Endothelial cell of umbilical vein (primary cell): Measurements from ENCODE around the gene PPTC7. TPM values are rescaled to one million over a fixed set of nuclear protein-coding genes. Genes with fewer than 3 reads are reported as not detected.

Experiments
- BruUV-seq: library from RNA; stranded (reverse); fragments of 400-500 nt; replicated peaks from 2 replicates; lab custom pipeline; 2021; lab: Mats Ljungman, UMichigan
- CTCF ChIA-PET: fragments of 300-600, 350-600 bp; sonication (Branson Sonifier 250); formaldehyde crosslinking; loops from one replicate; lab custom pipeline; 2021; ENCODE audit warnings: antibody characterized with exemption, inconsistent platforms; lab: Charles Lee
- POLR2A ChIA-PET: fragments of 300-600, 350-600 bp; sonication (Branson Sonifier 250); formaldehyde crosslinking; loops from one replicate; lab custom pipeline; 2021; ENCODE audit warnings: antibody characterized with exemption, inconsistent platforms; lab: Charles Lee
- DNase-seq: peaks from one replicate; pipeline ENCODE4 v3.0.0-alpha.2; 2011; ENCODE audit warnings: low read depth, low spot score
- FAIRE-seq: peaks from 2 replicates; lab custom pipeline; 2011; peaks lifted over from hg19 to GRCh38; lab: Jason Lieb, UNC
- H2AFZ ChIP-seq: 2 replicates; pipeline ENCODE4 v1.6.0; 2012; ENCODE audit warnings: low read depth, low read length, control low read depth, inconsistent platforms
- H3K27ac ChIP-seq: 2 replicates; pipeline ENCODE4 v1.5.1; 2011; ENCODE audit warnings: low read depth, mild to moderate bottlenecking, control low read depth, low read length, moderate library complexity; ENCODE audit not compliant: insufficient read depth
- H3K27me3 ChIP-seq, 2 experiments: 2 replicates each; pipeline versions ENCODE4 v1.6.0 to v1.6.1; 2011; ENCODE audit warnings: low read length in 2 of 2, mixed read lengths in 1 of 2; ENCODE audit not compliant: control insufficient read depth in 2 of 2, insufficient read depth in 2 of 2
- H3K36me3 ChIP-seq, 2 experiments: 2 replicates in 1 of 2; 3 replicates in 1 of 2; pipeline ENCODE4 v1.5.1; 2011; ENCODE audit warnings: low read length in 2 of 2, mild to moderate bottlenecking in 1 of 2, moderate library complexity in 1 of 2; ENCODE audit not compliant: control insufficient read depth in 2 of 2, insufficient read depth in 2 of 2; ENCODE audit errors: extremely low read depth in 1 of 2
- H3K4me1 ChIP-seq: 3 replicates; pipeline ENCODE4 v1.5.1; 2011; ENCODE audit warnings: mild to moderate bottlenecking, low read length; ENCODE audit not compliant: control insufficient read depth, insufficient read depth; ENCODE audit errors: extremely low read depth
- H3K4me2 ChIP-seq: 2 replicates; pipeline ENCODE4 v1.6.1; 2011; ENCODE audit warnings: low read length, control low read depth, mixed read lengths; ENCODE audit not compliant: insufficient read depth
- H3K4me3 ChIP-seq, 3 experiments: fragments of 200-600 bp in 1 of 3; sonication (generic), shearing (Covaris generic) in 1 of 3; replicated peaks in 1 of 3; 2 replicates each; pipeline ENCODE4 v1.5.1; 2011 to 2016; ENCODE audit warnings: control low read depth in 3 of 3, low read length in 3 of 3, mild to moderate bottlenecking in 2 of 3, inconsistent platforms in 1 of 3, low read depth in 1 of 3, moderate library complexity in 1 of 3; ENCODE audit not compliant: insufficient read depth in 1 of 3
- H3K79me2 ChIP-seq: 2 replicates; pipeline ENCODE4 v1.6.0; 2012; ENCODE audit warnings: low read length, inconsistent platforms; ENCODE audit not compliant: control insufficient read depth, insufficient read depth
- H3K9ac ChIP-seq: replicated peaks from 2 replicates; pipeline ENCODE3; 2011; ENCODE audit warnings: low read length, control low read depth; ENCODE audit not compliant: insufficient read depth; ENCODE audit errors: extremely low read depth
- H3K9me1 ChIP-seq: replicated peaks from 3 replicates; pipeline ENCODE4 v1.6.0; 2011; ENCODE audit warnings: mild to moderate bottlenecking, low read length; ENCODE audit not compliant: control insufficient read depth, insufficient read depth; ENCODE audit errors: extremely low read depth
- H3K9me3 ChIP-seq: replicated peaks from 2 replicates; pipeline ENCODE4 v1.5.1; 2012; ENCODE audit warnings: low read length, inconsistent platforms; ENCODE audit not compliant: control insufficient read depth, insufficient read depth
- H4K20me1 ChIP-seq: replicated peaks from 2 replicates; pipeline ENCODE3; 2011; ENCODE audit warnings: mild to moderate bottlenecking, low read length; ENCODE audit not compliant: control insufficient read depth, insufficient read depth; ENCODE audit errors: extremely low read depth
- CTCF ChIP-seq, 2 donors: IDR thresholded peaks; 1 replicate in 1 of 2; 2 replicates in 1 of 2; pipeline ENCODE4 v1.5.1; 2011; ENCODE audit warnings: low read length in 2 of 2, mild to moderate bottlenecking in 2 of 2, moderate library complexity in 2 of 2, control low read depth in 1 of 2, inconsistent platforms in 1 of 2, low read depth in 1 of 2; ENCODE audit not compliant: insufficient read depth in 1 of 2; ENCODE audit errors: extremely low read depth in 1 of 2
- EZH2 ChIP-seq: IDR thresholded peaks from 2 replicates; pipeline ENCODE4 v1.6.1; 2012; ENCODE audit warnings: borderline replicate concordance, low read depth, mild to moderate bottlenecking, moderate library complexity, low read length, inconsistent platforms; ENCODE audit not compliant: severe bottlenecking
- FOS ChIP-seq: IDR thresholded peaks from 2 replicates; pipeline ENCODE4 v1.6.1; 2011; ENCODE audit warnings: mild to moderate bottlenecking, low read length, moderate library complexity, borderline replicate concordance; ENCODE audit not compliant: insufficient read depth
- GATA2 ChIP-seq: IDR thresholded peaks from 2 replicates; pipeline ENCODE4 v1.7.0; 2011; ENCODE audit warnings: low read depth, mild to moderate bottlenecking, moderate library complexity, mixed read lengths, low read length; ENCODE audit not compliant: insufficient read length, insufficient read depth
- JUN ChIP-seq: IDR thresholded peaks from 2 replicates; pipeline ENCODE4 v1.6.1; 2011; ENCODE audit warnings: borderline replicate concordance, low read depth; ENCODE audit not compliant: insufficient read length, insufficient read depth
- MAX ChIP-seq: IDR thresholded peaks from 2 replicates; pipeline ENCODE4 v1.6.1; 2011; ENCODE audit not compliant: insufficient read depth, insufficient read length
- MYC ChIP-seq: IDR thresholded peaks from one replicate; pipeline ENCODE4 v1.6.1; 2011; ENCODE audit warnings: mild to moderate bottlenecking, low read depth, low read length
- POLR2A ChIP-seq: IDR thresholded peaks from 2 replicates; pipeline ENCODE4 v1.6.1; 2012; ENCODE audit warnings: low read depth, mild to moderate bottlenecking, control low read depth, low read length
- POLR2AphosphoS5 ChIP-seq: IDR thresholded peaks from 2 replicates; pipeline ENCODE4 v1.6.1; 2012; ENCODE audit warnings: low read depth, mild to moderate bottlenecking, control low read depth, low read length, moderate library complexity; ENCODE audit not compliant: insufficient read depth
- dilution Hi-C: fragments of 300-500 bp; cut with MboI; formaldehyde crosslinking; loops from one replicate; pipeline ENCODE4 v1.15.0; 2019; ENCODE audit warnings: low sequenced_read_pairs; ENCODE audit not compliant: extremely low pct_ligation_motif_present
- intact Hi-C: fragments of 100-400 bp; cut with micrococcal nuclease; formaldehyde crosslinking; loops from one replicate; pipeline ENCODE4 v1.10.0; 2022
- polyA plus RNA-seq, 4 experiments: library from polyadenylated mRNA; depleted of rRNA in 3 of 4; stranded (reverse) in 3 of 4; unstranded in 1 of 4; fragments of >200 nt; gene quantifications; 2 replicates each; pipeline versions ENCODE4 v1.2.1 to v1.2.3, GENCODE V29; 2011 to 2012; ENCODE audit warnings: missing spikeins in 1 of 4
- total RNA-seq: library from RNA; stranded (reverse); gene quantifications from 2 replicates; pipeline ENCODE4 v1.2.3, GENCODE V29; 2021

The PPTC7 gene
- total and polyA plus RNA-seq, 2 donors (not counting 3 experiments of a cell fraction or from before 2014, with no cell fraction given), result 8.4 to 15.2 TPM

GRCh38 chr12:110540048-110540447, 43.1 kb downstream of the PPTC7 start:
- Histone ChIP-seq H3K36me3 (peaks cover 7 to 9% of the 10 kb centered on the region in 2 experiments), H3K4me1 (peaks cover 36% of the 10 kb centered on the region), H3K4me3 (no peak overlapping the region), H3K27me3 (no peaks in the 10 kb centered on the region), H3K9ac (no peak overlapping the region), H3K9me1 (no peaks in the 10 kb centered on the region), H3K79me2 (peaks cover 20% of the 10 kb centered on the region), H3K9me3 (no peaks in the 10 kb centered on the region), H3K27ac (no peak overlapping the region), H3K4me2 (no peak overlapping the region), H4K20me1 (no peaks in the 10 kb centered on the region), H2AFZ (no peak overlapping the region)
- no peak for FAIRE-seq
- BruUV-seq, result no TSS peak
- no peak for DNase-seq
- dilution Hi-C loops (no loop called here), intact Hi-C loops (no loop called here)
- ChIA-PET CTCF (interaction anchor here (0.8 to 1.6 kb wide), 9 partner anchors 8 to 90 kb away, joined by 3 to 7 read pairs (median 4); partner anchors contain the start of genes ARPC3 and FAM216A), POLR2A (no interaction called here)
- TF ChIP-seq POLR2A, result no peak
- TF ChIP-seq POLR2AphosphoS5, result no peak
- TF ChIP-seq CTCF (IDR thresholded peaks at IDR 0.05; ENCODE audit: extremely low read depth in 1 of 2, insufficient read depth in 1 of 2, low read depth in 1 of 2, low read length in 2 of 2), result no peak
- TF ChIP-seq EZH2, result no peak
- TF ChIP-seq FOS, result no peak
- no peak for TF ChIP-seq JUN
- no peak for TF ChIP-seq MAX
- TF ChIP-seq MYC, result no peak
- TF ChIP-seq GATA2, result no peak
